GM08714 (cell line): ENCODE results near the gene CTU2.

Experiments
- H3K4me3 ChIP-seq: fragments of 200-500 bp; sonication (Bioruptor generic); 2 replicates; pipeline ENCODE4 v1.5.1; 2014; ENCODE audit warnings: mild to moderate bottlenecking, low read length, inconsistent platforms
- ZNF274 ChIP-seq: IDR thresholded peaks from 2 replicates; pipeline ENCODE4 v1.6.1; 2012; ENCODE audit warnings: mild to moderate bottlenecking, low read depth, low read length

CTU2 gene

DNA sequence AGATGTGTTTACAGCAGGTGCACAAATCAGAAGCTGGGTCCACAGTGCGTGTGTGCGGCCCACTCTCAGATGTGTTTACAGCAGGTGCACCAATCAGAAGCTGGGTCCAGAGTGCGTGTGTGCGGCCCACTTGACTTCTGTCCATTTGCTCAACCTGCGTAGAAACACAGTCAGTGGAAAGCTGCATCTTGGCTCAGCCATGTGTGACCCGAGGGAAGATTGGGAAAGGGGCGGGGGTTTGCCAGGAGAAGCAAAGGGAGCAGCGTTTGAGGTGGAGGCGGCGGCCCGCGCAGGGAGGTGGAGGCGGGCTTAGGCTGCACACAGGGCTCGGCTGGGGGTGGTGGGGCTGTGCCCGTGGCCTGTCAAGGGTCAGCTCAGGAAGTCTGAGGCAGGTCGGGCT, 4.3 kb downstream of the CTU2 start:
- no peak overlapping the region for H3K4me3 ChIP-seq
- no peak for TF ChIP-seq ZNF274

DNA sequence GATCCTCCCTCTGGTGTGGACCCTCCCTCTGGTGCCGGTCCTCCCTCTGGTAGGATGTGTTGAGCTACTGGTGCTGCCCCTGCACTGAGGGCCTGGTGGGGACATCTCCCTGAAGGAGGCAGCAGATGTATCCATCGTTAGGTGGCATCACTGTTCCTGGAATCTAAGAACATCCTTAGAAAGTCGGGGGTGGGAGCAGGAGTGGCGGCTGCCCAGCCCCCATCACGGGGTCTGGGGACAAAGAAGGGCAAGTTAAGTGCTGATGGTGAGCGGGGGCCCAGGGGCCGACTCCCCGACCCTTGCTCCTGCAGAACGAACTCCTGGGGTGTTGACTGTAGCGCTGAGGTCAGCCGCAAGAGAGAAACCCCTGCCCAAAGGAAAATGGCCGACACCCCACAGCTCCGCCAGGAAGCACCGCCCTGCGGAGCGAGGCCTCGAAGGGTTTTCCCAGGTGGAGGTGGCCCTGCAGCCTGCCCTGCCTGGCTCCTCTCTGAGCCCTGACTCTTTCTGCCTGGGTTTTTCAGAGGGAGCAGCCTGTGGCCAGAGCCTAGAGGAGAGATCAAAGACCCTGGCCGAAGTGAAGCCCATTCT, 5.5 kb downstream of the CTU2 start:
- no peak overlapping the region for H3K4me3 ChIP-seq
- TF ChIP-seq ZNF274 = no peak

DNA sequence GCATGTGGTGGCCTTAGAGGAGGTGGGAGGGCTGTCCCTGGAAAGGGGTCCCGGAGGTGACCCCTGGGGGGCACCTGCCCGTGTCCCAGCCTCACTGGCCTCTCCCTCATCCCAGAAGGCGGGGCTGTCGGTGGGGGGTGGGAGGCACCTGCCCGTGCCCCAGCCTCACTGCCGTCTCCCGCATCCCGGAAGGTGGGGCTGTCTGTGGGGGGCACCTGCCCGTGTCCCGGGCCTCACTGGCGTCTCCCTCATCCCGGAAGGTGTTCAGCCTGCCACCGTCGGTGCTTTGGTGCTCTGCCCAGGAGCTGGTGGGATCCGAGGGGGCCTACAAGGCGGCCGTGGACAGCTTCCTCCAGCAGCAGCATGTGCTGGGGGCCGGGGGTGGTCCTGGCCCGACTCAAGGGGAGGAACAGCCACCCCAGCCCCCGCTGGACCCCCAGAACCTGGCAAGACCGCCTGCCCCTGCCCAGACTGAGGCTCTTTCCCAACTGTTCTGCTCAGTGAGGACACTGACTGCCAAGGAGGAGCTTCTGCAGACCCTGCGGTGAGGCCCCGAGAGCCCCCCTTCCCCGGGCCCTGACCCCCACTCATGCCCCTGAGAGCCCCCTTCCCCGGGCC, 6.2 kb downstream of the CTU2 start:
- no peak overlapping the region for H3K4me3 ChIP-seq
- TF ChIP-seq ZNF274 = no peak

DNA sequence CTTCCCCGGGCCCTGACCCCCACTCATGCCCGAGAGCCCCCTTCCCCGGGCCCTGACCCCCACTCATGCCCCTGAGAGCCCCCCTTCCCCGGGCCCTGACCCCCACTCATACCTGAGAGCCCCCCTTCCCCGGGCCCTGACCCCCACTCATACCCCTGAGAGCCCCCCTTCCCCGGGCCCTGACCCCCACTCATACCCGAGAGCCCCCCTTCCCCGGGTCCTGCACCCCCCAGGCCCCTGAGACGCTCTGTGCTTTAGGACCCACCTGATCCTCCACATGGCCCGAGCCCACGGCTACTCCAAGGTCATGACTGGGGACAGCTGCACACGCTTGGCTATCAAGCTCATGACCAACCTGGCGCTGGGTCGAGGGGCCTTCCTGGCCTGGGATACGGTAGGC, 6.8 kb downstream of the CTU2 start:
- TF ChIP-seq ZNF274 = no peak
- H3K4me3 ChIP-seq = no peak overlapping the region

DNA sequence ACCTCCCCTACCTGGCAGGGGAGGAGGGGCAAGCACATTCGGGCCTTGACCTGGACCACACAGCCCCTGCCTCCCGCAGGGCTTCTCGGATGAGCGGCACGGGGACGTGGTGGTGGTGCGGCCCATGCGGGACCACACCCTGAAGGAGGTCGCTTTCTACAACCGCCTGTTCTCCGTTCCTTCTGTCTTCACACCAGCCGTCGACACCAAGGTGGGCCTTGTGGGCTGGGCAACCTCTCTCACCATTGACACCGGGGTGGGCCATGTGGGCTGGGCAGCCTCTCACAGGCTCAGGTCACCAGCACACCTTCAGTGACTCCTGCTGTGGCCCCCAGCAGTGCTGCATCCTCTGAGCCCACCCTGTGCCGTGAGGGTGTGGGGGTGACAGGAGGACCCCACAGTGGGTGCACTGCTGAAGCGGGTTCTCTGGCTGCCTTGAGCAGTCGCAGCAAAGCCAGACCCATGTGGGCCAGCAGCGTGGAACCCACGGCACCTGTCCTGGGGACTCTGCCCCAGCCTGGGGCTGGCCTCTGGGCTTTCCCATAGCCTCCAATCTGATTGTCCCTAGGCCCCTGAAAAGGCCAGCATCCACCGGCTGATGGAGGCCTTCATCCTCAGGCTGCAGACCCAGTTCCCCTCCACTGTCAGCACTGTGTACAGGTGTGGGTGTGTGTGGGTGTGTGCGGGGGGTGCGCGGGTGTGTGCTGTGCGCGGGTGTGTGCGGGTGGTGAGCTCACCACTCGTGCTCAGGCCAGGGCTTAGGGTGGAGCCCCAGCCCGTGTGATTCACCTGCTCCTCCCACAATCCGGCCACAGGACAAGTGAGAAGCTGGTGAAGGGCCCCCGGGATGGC, 7.5 kb downstream of the CTU2 start:
- no peak for TF ChIP-seq ZNF274
- H3K4me3 ChIP-seq = no peak overlapping the region

DNA sequence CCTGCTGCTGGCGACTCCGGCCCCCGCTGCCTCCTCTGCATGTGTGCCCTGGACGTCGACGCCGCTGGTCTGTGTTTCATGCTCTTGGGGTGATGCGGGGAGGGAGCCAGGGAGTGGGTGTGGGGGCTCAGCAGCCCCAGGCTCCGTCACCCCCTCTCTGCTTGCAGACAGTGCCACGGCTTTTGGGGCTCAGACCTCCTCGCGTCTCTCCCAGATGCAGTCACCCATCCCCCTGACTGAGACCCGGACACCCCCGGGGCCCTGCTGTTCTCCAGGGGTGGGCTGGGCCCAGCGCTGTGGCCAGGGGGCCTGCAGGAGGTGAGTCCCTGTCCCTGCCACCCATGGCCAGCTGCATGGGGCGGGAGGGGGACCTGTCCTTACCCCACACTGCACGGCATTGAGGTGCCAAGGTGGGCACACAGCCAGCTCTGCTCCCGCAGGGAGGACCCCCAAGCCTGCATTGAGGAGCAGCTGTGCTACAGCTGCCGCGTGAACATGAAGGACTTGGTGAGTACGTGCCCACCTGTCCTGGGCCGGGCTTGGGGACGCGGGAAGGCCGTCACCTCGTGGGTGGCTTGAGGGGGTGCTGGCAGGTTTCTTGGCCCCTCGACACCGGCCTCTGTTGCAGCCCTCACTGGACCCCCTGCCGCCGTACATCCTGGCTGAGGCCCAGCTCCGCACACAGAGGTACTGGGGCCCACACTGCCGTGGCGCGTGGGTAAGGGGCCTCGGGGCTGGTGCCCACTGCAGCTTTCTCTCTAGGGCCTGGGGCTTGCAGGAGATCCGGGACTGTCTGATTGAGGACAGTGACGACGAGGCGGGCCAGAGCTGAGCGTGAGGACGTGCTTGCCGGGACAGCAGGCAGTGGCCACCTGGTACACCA, 8.4 kb downstream of the CTU2 start:
- no peak overlapping the region for H3K4me3 ChIP-seq
- no peak for TF ChIP-seq ZNF274

DNA sequence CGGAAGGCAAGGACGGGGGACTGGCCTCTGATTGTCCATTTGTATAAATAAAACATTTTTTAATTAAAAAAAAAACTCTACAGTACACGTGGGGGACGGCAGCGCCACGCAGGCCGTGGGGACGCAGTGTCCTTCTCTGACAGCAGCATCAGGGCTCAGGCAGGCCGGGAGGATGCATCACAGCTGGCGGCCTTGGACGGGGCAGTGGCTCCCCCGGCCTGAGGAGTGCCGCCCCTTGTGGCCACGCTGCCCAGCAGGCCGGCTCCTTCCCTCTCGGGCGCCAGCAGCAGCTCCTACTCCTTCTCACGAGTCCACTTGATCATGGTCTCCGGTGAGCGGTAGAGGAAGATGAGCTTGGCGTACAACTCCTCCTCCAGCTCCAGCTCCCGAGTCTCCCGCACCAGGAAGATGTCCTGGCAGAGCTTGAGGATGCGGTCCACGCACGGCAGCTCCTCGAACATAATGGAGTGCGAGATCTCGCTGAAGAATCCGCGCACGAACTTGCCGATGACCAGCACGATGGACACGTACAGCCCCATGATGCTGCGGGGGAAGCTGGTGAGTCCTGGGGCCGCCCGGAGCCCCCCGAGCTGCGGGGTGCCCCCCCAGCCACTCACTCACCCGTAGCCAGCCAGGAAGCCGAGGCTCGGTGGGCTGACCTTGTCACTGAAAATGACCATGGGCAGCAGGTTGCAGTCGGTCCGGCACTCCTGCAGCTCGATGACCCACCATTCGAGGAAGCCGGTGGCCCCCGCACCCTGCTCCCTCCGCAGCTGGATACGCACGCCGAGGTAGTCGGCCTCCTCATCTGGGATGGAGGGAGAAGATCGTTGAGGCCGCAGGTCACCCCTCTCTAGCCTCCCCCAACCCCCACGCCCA, 9.2 kb downstream of the CTU2 start:
- H3K4me3 ChIP-seq = no peak overlapping the region
- TF ChIP-seq ZNF274 = no peak

DNA sequence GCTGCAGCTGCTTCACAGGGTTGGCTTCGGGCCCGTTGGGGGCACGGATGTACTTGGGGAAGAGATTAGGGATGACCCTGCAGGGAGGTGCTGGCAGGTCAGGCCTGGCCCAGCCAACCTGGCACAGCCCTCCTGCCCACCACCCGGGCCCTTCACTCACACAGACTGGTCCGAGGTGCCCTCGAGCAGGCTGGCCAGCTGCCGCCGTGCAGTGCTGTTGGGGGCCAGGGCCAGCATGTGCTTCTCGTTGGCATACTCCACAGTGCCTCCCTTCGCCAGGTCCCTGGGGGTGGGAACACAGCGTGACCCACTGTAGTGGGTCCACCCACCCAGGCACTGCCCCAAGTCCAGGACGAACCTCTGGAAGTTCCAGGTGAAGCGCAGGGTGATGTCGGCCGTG, 9.9 kb downstream of the CTU2 start:
- TF ChIP-seq ZNF274 = no peak
- no peak overlapping the region for H3K4me3 ChIP-seq

DNA sequence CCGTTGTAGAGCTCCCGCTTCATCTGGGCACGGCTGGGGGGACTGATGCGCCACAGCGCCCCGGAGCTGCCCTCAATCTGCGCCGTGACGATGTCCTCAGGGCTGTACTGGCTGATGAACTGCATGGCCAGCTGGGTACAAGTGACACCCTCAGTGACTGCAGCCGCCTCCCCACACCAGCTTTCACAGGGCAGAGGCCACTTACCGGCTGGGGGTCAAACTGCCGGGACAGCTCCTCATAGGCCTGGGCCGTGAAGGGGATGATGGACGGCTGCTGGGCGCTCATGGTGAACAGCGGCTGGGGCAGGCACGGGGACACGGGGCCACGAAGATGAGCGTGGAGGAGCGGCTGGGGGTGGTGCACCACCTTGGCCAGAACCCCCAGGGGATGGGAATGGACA, 10.3 kb downstream of the CTU2 start:
- TF ChIP-seq ZNF274 = no peak
- no peak overlapping the region for H3K4me3 ChIP-seq

DNA sequence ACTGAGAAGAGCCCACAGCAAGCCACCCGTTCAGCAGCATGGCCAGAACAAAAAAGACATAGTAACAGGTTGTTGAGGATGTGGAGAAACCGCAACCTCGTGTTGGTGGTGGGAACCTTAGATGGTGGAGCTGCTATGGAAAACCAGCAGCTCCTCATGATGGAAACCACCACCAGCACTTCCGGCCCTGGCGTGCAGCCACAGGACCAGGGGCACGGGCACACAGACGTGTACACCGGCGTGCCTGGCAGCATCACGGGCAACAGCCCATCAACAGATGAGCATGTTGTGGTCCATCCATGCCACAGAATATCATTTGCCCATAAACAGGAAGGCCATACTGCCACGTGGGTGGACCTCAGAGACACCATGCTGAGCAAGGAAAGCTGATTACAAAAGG, 11.9 kb downstream of the CTU2 start:
- H3K4me3 ChIP-seq = no peak overlapping the region
- TF ChIP-seq ZNF274 = no peak

DNA sequence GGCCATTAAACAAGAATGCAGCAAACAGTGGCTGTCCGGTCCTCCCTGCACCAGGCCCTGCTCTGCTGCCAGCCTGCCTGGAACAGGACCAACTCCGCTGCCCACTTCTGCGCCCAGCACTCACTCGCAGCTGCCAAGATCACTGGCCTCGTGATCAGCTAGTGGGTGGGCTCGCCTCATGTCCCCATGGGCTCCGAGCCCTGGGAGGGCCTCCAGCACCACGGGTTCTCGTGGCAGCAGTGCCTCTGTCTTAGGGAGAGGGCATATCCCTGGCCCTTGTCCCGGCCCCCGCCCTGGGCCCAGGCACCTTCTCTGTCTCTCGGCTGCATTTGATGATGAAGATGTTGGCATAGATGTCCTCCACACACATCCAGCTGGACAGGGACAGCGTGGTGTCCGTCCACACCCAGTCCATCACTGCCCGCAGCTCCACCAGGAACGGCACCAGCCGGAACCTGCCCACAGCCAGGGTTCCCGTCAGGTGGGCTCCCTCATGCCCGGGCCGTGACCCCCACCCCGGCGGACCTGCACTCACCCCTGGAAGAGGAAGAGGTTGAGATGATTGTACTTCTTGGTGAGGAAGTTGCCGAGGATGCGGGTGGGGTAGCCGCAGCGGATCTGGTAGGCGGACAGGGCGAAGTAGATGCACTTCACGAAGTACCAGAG, 13.1 kb downstream of the CTU2 start:
- TF ChIP-seq ZNF274 = no peak
- no peak overlapping the region for H3K4me3 ChIP-seq

DNA sequence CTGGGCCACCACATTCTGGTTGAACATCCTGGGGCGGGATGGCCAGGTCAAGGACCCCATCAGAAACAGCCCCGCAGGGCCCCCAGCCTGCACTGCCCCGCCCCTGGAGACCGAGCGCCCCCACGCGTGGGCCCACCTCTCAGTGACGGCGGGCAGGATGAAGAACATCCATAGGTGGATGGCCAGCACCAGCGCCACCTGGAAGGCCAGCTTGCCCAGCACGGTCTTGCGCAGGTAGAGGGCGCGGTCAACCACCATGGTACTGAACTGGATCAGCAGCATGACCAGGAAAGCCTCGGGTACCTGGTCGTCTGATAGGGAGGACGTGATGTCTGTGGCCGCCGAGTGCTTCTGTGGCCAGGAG, 13.6 kb downstream of the CTU2 start:
- no peak for TF ChIP-seq ZNF274
- no peak overlapping the region for H3K4me3 ChIP-seq

DNA sequence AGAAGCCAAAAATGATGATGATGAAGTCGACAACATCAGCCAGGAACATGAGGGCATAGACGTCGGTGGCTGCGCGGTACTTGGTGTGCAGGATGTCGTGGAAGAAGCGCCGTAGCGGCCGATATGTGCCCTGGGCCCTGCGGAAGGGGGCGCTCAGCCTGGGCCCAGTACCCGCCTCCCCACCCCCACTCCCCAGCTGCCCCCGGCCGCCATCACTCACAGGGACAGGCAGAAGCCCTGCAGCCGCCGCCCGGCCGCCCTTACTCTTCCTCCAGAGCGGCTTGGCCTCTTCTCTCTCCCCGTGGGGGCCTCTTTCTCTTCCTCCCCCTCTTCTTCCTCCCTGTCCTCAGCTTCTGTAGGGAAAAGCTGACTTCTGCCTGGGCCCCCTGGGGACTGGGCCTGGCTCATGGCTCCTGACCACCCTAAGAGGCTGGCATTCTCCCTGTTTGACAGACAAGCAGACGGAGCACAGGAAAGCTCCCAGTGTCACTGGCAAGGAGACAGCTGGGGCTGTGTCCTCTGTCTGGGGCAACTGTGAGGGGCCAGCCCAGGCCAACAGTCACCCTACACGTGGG, 14.2 kb downstream of the CTU2 start:
- no peak overlapping the region for H3K4me3 ChIP-seq
- TF ChIP-seq ZNF274 = no peak
